ENCODE results near the gene NAGPA.
"Not testable (repeated sequence)": the region's sequence is repeated elsewhere in the genome, so short reads cannot be mapped to it uniquely, and the experiment has no call there.

NAGPA gene

DNA sequence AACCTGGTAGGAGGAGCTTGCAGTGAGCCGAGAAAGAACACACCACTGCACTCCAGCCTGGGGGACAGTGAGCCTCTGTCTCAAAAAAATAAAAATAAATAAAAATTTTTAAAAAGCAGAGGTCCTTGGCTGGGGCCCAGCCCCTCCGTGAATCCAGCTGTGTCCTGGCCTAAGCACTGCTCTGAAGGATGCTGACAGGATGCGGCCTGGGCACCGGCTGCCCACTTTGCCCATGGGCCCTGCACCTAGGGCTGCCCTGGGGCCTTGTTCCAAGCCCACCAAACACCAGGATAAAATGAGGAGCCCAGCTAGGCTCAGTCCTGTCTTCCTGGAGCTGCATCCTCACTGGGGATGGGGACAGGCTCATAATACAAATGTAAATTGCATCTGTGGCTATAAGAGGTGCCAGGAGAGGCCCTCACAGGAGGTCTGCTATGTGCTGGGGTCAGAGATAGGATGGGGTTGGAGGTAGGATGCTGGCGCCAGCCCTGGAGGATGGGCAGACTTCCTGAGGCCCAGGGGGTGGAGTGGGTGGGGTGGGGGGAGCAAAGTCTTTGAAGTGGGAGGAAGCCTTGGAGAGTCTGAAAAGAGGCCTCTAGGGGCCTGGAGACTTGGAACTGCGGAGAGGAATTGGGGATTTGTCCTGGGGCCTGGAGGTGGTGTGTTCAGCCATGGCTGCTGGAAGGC is 25.8 kb upstream of the NAGPA start:
- no peak for DNase-seq

DNA sequence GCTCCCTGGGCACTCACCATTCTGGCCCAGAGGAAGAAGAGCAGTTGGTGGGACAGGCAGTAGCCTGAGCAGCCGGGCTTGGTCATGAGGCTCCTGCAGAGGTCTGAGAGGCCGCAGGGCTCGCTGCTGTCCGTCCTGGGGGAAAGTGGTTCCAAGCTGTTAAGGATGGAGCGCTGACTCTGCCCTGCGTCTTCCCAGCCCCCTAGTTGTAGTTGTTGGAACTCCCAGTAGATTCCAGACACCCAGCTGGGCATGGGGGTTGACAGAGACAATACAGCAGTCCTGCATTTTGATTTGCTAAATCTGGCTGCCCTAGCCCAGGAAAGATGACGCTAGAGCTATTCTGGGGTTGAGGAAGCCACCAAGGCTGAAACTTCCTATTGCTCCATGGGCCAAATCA is 24.7 kb upstream of the NAGPA start:
- no peak for DNase-seq

DNA sequence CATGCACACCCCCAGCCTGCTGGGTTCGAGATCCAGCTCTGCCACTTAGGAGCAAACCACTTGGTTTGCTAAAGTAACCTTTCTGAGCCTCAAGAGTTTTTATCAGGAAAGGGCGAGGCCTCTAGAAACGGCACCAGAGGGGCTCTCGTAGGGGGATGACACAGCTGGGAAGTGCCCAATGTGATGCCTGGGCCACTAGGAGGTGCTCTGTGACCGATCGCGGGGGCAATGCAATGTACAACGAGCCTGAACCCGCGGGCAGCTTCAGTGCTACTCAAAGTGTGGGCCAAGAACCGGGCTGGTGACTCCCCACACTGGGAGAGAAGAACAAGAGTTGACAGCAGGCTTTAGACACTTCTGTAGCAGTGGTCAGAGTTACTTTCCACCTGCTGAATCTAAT is 22.6 kb upstream of the NAGPA start:
- peak; percentile 49 for DNase-seq

DNA sequence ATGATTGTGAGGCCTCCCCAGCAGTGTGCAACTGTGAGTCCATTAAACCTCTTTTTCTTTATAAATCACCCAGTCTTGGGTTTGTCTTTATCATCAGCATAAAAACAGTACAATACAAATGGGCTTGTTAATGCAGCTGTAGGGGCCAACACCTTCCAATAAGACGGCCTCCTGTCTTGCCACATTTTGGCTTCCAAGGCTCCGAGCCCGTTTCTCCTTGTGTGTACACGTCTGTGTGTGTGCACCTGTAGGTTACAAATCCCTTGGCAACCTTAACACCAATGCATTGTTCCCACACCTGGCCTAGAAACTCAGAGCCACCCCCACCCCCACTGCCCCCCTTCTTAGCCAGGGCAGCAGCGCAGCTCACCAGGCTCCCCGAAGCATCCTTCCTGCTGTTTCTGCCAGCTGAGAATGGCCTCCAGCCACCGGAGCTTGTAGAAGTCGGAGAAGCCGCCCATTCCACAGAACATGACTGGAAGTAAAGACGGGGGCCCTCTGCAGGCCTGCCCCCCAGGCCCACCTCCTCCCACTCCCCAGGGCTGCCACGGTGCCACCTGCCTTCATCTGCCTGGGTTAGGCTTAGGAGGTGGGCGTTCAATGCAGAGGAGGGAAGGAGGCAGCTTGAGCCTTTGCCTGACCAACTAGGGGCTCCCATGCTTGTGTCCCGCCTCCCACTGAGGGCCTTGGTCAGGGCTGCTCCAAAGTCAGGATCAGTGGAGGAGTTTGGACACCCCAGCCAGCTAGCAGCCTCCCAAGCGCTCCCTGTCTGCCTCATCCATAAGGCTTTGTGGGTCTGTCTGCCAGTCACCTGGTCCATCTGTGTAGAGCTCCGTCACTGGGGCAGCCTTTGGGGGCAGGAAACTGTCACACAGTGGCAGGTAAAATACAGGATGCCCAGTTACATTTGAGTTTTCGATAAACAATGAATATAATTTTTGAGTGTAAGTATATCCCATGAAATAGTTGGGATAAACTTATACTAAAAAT is 21.4 kb upstream of the NAGPA start:
- DNase-seq = no peak

GRCh38 chr16:5046914-5047313 is 13.2 kb upstream of the NAGPA start:
- DNase-seq = no peak

GRCh38 chr16:5045499-5046115 is 11.9 kb upstream of the NAGPA start:
- DNase-seq = no peak

GRCh38 chr16:5044581-5044980 is 10.8 kb upstream of the NAGPA start:
- DNase-seq = not testable (repeated sequence)

GRCh38 chr16:5044011-5044540 is 10.3 kb upstream of the NAGPA start:
- DNase-seq = no peak

GRCh38 chr16:5042574-5043171 is 8.9 kb upstream of the NAGPA start:
- DNase-seq = no peak

DNA sequence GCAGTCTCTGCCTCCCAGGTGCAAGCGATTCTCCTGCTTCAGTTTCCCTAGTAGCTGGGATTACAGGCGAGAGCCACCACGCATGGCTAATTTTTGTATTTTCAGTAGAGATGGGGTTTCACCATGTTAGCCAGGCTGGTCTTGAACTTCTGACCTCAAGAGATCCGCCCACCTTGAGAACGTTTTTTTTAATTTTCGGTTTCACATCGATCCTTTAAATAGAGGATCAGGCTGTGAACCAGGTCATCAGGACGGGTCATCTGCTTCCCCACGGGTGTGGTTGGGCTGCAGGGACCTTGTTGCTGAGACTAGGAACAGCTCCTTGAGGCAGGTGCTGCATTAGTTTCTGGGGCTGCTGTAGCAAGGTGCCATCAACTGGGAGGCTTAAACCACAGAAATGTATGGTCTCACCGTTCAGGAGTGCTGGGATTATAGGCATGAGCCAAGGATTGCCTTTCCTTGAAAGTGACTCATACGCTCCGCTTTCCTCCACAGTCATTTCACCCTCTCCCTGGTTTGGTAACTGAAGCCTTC is 7.9 kb upstream of the NAGPA start:
- no peak for DNase-seq

GRCh38 chr16:5040451-5040850 is 6.7 kb upstream of the NAGPA start:
- no peak for DNase-seq

- no peak for DNase-seq
Measured at GRCh38 chr16:5036228-5037156, 2.8 kb upstream of the NAGPA start.

DNA sequence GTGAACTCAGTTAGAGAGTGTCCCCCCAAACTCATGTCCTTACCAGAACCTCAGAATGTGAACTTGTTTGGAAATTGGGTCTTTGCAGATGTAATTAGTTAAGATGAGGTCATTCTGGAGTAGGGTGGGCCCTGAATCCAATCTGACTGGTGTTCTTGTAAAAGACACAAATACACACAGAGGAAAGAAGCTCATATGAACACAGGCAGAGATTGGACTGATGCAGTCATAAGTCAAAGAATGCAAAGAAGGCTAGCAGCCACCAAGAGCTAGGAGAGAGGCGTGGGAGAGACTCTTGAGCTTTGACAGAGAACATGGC is 2.1 kb upstream of the NAGPA start:
- DNase-seq = no peak

- DNase-seq = no peak
Measured at GRCh38 chr16:5034167-5034523, 410 bp upstream of the NAGPA start.

DNA sequence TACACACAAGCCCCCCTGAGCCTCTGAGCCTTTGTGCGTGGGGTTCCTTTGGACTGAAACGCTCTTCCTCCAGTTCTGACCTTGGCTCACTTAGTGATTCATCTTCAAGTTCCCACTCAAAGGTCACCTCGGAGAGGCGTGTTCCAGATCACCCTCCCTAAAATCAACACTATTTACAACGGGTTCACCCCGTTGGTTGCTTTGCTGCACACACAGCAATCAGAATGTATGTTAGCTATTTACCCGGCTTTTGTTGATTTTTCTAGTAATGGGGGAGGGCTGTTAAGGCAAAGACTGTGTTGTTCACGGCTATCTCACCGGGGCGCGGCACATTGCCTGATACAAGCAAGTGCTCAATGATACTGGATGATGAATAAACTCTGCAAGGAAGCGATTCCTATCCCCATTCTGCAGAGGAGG is 977 bp downstream of the NAGPA start:
- DNase-seq = no peak

GRCh38 chr16:5031601-5032000 is 2.1 kb downstream of the NAGPA start:
- DNase-seq = no peak

GRCh38 chr16:5030251-5030870 is 3.4 kb downstream of the NAGPA start:
- no peak for DNase-seq

GRCh38 chr16:5028950-5029475 is 4.7 kb downstream of the NAGPA start:
- no peak for DNase-seq

DNA sequence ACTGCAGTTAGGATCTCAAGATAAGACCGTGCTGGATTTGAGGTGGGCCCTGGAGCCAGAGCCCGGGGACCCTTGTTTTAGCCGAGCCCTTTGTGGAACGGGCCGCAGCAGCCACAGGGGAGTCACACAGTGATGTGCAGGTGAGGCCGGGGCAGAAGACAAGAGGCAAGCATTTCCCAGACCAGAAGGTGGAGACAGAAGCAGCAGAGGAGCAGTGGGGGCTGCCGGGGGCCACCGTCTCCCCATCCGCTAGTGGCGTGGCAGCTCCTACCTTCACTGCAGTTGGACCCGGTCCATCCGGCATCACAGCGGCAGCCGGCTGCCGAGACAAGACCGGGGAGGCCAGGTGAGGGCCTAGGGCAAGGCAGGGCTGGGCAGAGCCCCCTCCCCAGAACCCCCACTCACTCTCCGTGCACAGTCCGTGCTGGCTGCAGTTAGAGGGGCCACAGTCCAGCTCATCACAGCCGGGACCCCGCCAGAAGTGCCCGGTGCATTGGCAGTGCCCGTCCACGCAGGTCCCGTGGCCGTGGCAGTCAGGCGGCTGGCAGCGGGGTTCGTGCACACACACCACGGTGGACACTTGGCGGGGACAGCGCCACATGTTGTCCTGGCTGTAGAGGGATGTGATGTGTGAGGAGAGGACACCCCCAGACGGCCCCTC is 6.0 kb downstream of the NAGPA start:
- DNase-seq = no peak

DNA sequence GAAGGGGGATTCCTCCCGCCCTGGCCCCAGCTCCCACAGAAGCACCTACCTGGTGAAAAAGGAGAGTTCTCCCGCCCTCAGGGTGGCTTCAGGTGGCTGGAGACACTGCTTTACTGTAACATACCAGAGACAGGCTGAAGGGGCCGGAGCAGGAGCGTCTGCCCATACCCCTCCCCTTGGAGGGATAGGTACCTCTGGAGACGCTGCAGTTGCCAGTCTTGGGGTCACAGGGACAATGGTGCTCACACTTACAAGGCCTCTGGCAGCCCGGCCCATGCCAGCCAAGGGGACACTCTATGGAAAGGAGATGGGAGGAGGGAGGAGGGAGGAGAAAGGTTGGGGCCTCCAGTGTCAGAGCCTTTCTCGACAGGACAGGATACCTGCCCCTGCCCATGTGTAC is 6.6 kb downstream of the NAGPA start:
- DNase-seq = no peak

DNA sequence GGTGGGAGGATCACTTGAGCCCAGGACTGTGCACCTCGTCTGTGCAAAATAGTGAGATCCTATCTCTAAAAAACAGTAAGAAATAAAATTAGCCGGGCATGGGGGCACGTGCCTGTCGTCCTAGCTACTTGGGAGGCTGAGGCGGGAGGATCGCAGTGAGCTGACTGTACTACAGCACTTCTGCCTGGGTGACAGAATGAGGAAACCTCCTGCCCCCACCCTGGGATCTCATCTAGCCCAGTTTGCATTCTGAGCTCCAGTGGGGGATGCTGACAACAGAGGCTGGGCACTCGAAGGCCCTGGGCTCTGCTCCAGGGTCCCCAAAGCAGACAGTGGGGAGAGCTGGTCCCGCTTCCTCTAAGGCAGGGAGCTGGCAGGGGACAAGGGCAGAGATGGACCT is 7.1 kb downstream of the NAGPA start:
- DNase-seq = no peak

Measured in stimulated activated CD4-positive, alpha-beta T cell treated with anti-CD3 and anti-CD28 coated beads, Interleukin-1b, Interleukin-23, amount 100 ng/mL, for 48 hours (primary cell).